B cell (primary cell): ENCODE data around the gene CUL1. TPM values are rescaled to one million over a fixed set of nuclear protein-coding genes. Genes with fewer than 3 reads are reported as not detected.

Experiments used
- ATAC-seq: fragments of 200-7000 bp; cut with Tn5 transposase; one replicate; pipeline ENCODE4 v1.10.0; 2021; ENCODE audit warnings: low read depth, mild to moderate bottlenecking, moderate number of reproducible peaks, moderate library complexity
- CTCF ChIA-PET: fragments of 350-600 bp; sonication (Branson Sonifier 250); formaldehyde crosslinking; loops from one replicate; lab custom pipeline; 2021; ENCODE audit warnings: antibody characterized with exemption, inconsistent platforms; lab: Charles Lee
- POLR2A ChIA-PET: fragments of 350-600 bp; sonication (Branson Sonifier 250); formaldehyde crosslinking; loops from one replicate; lab custom pipeline; 2021; ENCODE audit warnings: antibody characterized with exemption; lab: Charles Lee
- DNase-seq: peaks from one replicate; pipeline ENCODE4 v3.0.0; 2013
- H2AFZ ChIP-seq: 2 replicates; pipeline ENCODE4 v1.6.1; 2012; ENCODE audit warnings: mild to moderate bottlenecking, low read depth, low read length; ENCODE audit not compliant: insufficient read depth, poor library complexity, severe bottlenecking
- H3K27ac ChIP-seq, 2 donors: 1 replicate in 1 of 2; 2 replicates in 1 of 2; pipeline ENCODE4 v1.5.1; 2012 to 2013; ENCODE audit warnings: low read length in 2 of 2, mild to moderate bottlenecking in 2 of 2, moderate library complexity in 1 of 2
- H3K27me3 ChIP-seq, 4 experiments: fragments of 200-600 bp in 1 of 4; sonication (generic) in 1 of 4; replicated peaks in 1 of 4; 1 replicate in 2 of 4; 2 replicates in 2 of 4; pipeline versions ENCODE4 v1.6.1 to v1.7.0; 2013 to 2016; ENCODE audit warnings: low read length in 3 of 4, mild to moderate bottlenecking in 2 of 4, mixed read lengths in 1 of 4, moderate library complexity in 1 of 4; ENCODE audit not compliant: insufficient read depth in 4 of 4, control insufficient read depth in 3 of 4; ENCODE audit errors: control extremely low read depth in 1 of 4
- H3K36me3 ChIP-seq, 2 experiments: replicated peaks in 1 of 2; 1 replicate in 1 of 2; 2 replicates in 1 of 2; pipeline versions ENCODE4 v1.6.1 to v1.7.1; 2013; ENCODE audit warnings: low read length in 1 of 2; ENCODE audit not compliant: insufficient read depth in 2 of 2, control insufficient read depth in 1 of 2; ENCODE audit errors: control extremely low read depth in 1 of 2, extremely low read depth in 1 of 2
- H3K4me1 ChIP-seq, 2 donors: fragments of 200-600 bp in 1 of 2; sonication (generic) in 1 of 2; 1 replicate in 1 of 2; 2 replicates in 1 of 2; pipeline versions ENCODE4 v1.5.1 to v1.6.1; 2013 to 2017; ENCODE audit warnings: low read length in 2 of 2; ENCODE audit not compliant: control insufficient read depth in 2 of 2, insufficient read depth in 2 of 2
- H3K4me2 ChIP-seq: replicated peaks from 2 replicates; pipeline ENCODE3; 2012; ENCODE audit warnings: mild to moderate bottlenecking, low read depth, low read length; ENCODE audit not compliant: poor library complexity, severe bottlenecking
- H3K4me3 ChIP-seq, 5 experiments: fragments of 200-600 bp in 1 of 5; sonication (generic) in 1 of 5; 1 replicate in 3 of 5; 2 replicates in 2 of 5; pipeline versions ENCODE4 v1.5.1 to v1.7.0; 2011 to 2016; ENCODE audit warnings: low read length in 4 of 5, mild to moderate bottlenecking in 4 of 5, low read depth in 2 of 5, control low read depth in 1 of 5, moderate library complexity in 1 of 5; ENCODE audit not compliant: insufficient read depth in 1 of 5; ENCODE audit errors: control extremely low read depth in 1 of 5, extremely low read depth in 1 of 5
- H3K79me2 ChIP-seq: fragments of 200-600 bp; sonication (generic); one replicate; pipeline ENCODE4 v1.6.0; 2016; ENCODE audit warnings: low read length; ENCODE audit not compliant: control insufficient read depth, insufficient read depth
- H3K9ac ChIP-seq: fragments of 200-600 bp; sonication (generic); 2 replicates; pipeline ENCODE4 v1.6.1; 2017; ENCODE audit warnings: mild to moderate bottlenecking, low read length, moderate library complexity
- H3K9me3 ChIP-seq, 3 donors: one replicate each; pipeline versions ENCODE4 v1.6.1 to v1.7.1; 2013; ENCODE audit warnings: low read length in 2 of 3; ENCODE audit not compliant: control insufficient read depth in 2 of 3, insufficient read depth in 1 of 3; ENCODE audit errors: control extremely low read depth in 1 of 3
- H4K20me1 ChIP-seq: 2 replicates; pipeline ENCODE4 v1.6.0; 2012; ENCODE audit warnings: mild to moderate bottlenecking, low read length; ENCODE audit not compliant: insufficient read depth, control insufficient read depth, poor library complexity, severe bottlenecking
- H3K27ac Mint-ChIP-seq: one replicate; pipeline ENCODE4 v1.8.0; 2021; ENCODE audit warnings: mixed read lengths
- H3K27me3 Mint-ChIP-seq: one replicate; pipeline ENCODE4 v1.8.0; 2021; ENCODE audit warnings: mixed read lengths
- H3K4me1 Mint-ChIP-seq: one replicate; pipeline ENCODE4 v1.8.0; 2021; ENCODE audit warnings: mixed read lengths
- H3K4me3 Mint-ChIP-seq: one replicate; pipeline ENCODE4 v1.8.0; 2021; ENCODE audit warnings: mixed read lengths
- H3K9me3 Mint-ChIP-seq: one replicate; pipeline ENCODE4 v1.8.0; 2022; ENCODE audit warnings: mixed read lengths; ENCODE audit not compliant: insufficient read depth
- CTCF ChIP-seq: fragments of 200-600 bp; IDR thresholded peaks from one replicate; pipeline ENCODE4 v1.8.0; 2022; ENCODE audit warnings: antibody characterized with exemption, mild to moderate bottlenecking
- EZH2 ChIP-seq: IDR thresholded peaks from 2 replicates; pipeline ENCODE4 v1.6.1; 2012; ENCODE audit warnings: borderline replicate concordance, low read depth, mild to moderate bottlenecking, moderate library complexity, low read length; ENCODE audit not compliant: insufficient read depth, poor library complexity, severe bottlenecking
- whole genome bisulfite sequencing: methylation state at CpG from one replicate; pipeline ENCODE4 v1.1.5; 2013; ENCODE audit warnings: missing lambda C conversion rate; ENCODE audit not compliant: insufficient coverage; 5-methylcytosine and 5-hydroxymethylcytosine counted together
- intact Hi-C: fragments of 100-400 bp; cut with micrococcal nuclease; formaldehyde crosslinking; loops from one replicate; pipeline ENCODE4 v1.10.0; 2022
- polyA plus RNA-seq: library from polyadenylated mRNA; depleted of rRNA; stranded (reverse); fragments of >200 nt; gene quantifications from 2 replicates; pipeline ENCODE4 v1.2.3, GENCODE V29; 2012
- total RNA-seq, 2 donors: library from RNA; stranded (reverse); fragments of 120-200 nt in 1 of 2; gene quantifications; 1 replicate in 1 of 2; 2 replicates in 1 of 2; pipeline versions ENCODE4 v1.2.3 to v1.2.4, GENCODE V29; 2013 to 2022

Gene CUL1
- total and polyA plus RNA-seq, 2 donors (not counting 1 experiment from before 2014, with no cell fraction given) = 26.9 to 51.1 TPM

- Mint-ChIP-seq H3K27me3 (no peaks in the 10 kb centered on the region), H3K4me3 (no peak overlapping the region), H3K4me1 (peaks cover 14% of the 10 kb centered on the region), H3K9me3 (no peaks in the 10 kb centered on the region), H3K27ac (peak overlapping the region; percentile 34)
- Histone ChIP-seq H3K4me2 (peak overlapping the region; percentile 26), H3K4me3 (no peak overlapping the region), H3K79me2 (no peaks in the 10 kb centered on the region), H3K4me1 (peaks cover 8 to 9% of the 10 kb centered on the region in 2 donors), H3K27me3 (no peaks in the 10 kb centered on the region), H3K27ac (no peak overlapping the region), H3K9me3 (no peaks in the 10 kb centered on the region), H3K36me3 (peaks cover 10 to 52% of the 10 kb centered on the region in 2 experiments), H3K9ac (no peak overlapping the region), H2AFZ (no peak overlapping the region), H4K20me1 (no peaks in the 10 kb centered on the region)
- TF ChIP-seq EZH2 = no peak
- no peak for TF ChIP-seq CTCF
- WGBS = 96% methylated on average over 6 of the region's 8 CpGs
- DNase-seq (no peak), ATAC-seq (no peak)
- intact Hi-C loops = no loop called here
- POLR2A ChIA-PET = no interaction called here
- CTCF ChIA-PET = interaction anchor here (0.6 kb wide), 1 partner anchor 190 kb away, joined by 3 read pairs; no protein-coding TSS in a partner anchor
Measured at GRCh38 chr7:148772297-148773089, 73.8 kb downstream of the CUL1 start.

GRCh38 chr7:148773334-148773733 is 74.6 kb downstream of the CUL1 start:
- peak overlapping the region in 1 of 2 donors; percentile 46 for H3K27ac ChIP-seq

More at GRCh38 chr7:148773334-148773733, 74.6 kb downstream of the CUL1 start:
- Mint-ChIP-seq H3K4me1 (peaks cover 14% of the 10 kb centered on the region), H3K27me3 (no peaks in the 10 kb centered on the region), H3K4me3 (no peak overlapping the region), H3K9me3 (no peaks in the 10 kb centered on the region), H3K27ac (peak overlapping the region; percentile 7)
- Histone ChIP-seq H3K4me1 (peaks cover 8 to 9% of the 10 kb centered on the region in 2 donors), H2AFZ (no peak overlapping the region), H3K9me3 (no peaks in the 10 kb centered on the region), H4K20me1 (peaks cover 3% of the 10 kb centered on the region), H3K36me3 (peaks cover 10 to 48% of the 10 kb centered on the region in 2 experiments), H3K4me3 (no peak overlapping the region), H3K79me2 (no peaks in the 10 kb centered on the region), H3K9ac (no peak overlapping the region), H3K27me3 (no peaks in the 10 kb centered on the region), H3K4me2 (peak overlapping the region; percentile 26)
- no peak for TF ChIP-seq EZH2
- ATAC-seq = peak; percentile 36
- ChIA-PET CTCF (interaction anchor here (0.6 to 0.9 kb wide), 2 partner anchors 10 to 190 kb away, joined by 3 to 4 read pairs; no protein-coding TSS in a partner anchor), POLR2A (interaction anchor here (0.5 kb wide), 1 partner anchor 91 kb away, joined by 3 read pairs; no protein-coding TSS in a partner anchor)
- intact Hi-C loops = no loop called here
- 3% methylated on average over 10 of the region's 10 CpGs for WGBS
- peak; percentile 21 for DNase-seq
